OCI-LY1 (cell line): ENCODE data around the gene ERG.

Experiments used
- H2AFZ ChIP-seq: fragments of 200-600 bp; sonication (generic), shearing (Covaris generic); 2 replicates; pipeline ENCODE4 v1.6.0; 2014; ENCODE audit warnings: antibody characterized with exemption, mild to moderate bottlenecking, low read length
- H3F3A ChIP-seq: fragments of 200-600 bp; sonication (generic), shearing (Covaris generic); 2 replicates; pipeline ENCODE4 v1.6.0; 2014; ENCODE audit warnings: mild to moderate bottlenecking, antibody characterized with exemption, low read length, moderate library complexity; ENCODE audit not compliant: insufficient read depth
- H3K27ac ChIP-seq: fragments of 200-600 bp; sonication (generic); 2 replicates; pipeline ENCODE4 v1.5.1; 2014; ENCODE audit warnings: low read length, mixed run types, mild to moderate bottlenecking, low read depth; ENCODE audit not compliant: poor library complexity, severe bottlenecking
- H3K27me3 ChIP-seq: fragments of 200-600 bp; sonication (generic); 2 replicates; pipeline ENCODE4 v1.6.0; 2014; ENCODE audit warnings: antibody characterized with exemption, mild to moderate bottlenecking, low read length, moderate library complexity; ENCODE audit not compliant: insufficient read depth
- H3K36me3 ChIP-seq: fragments of 200-600 bp; sonication (generic); 2 replicates; pipeline ENCODE4 v1.6.1; 2014; ENCODE audit warnings: mild to moderate bottlenecking, antibody characterized with exemption, low read length, moderate library complexity, mixed read lengths; ENCODE audit not compliant: insufficient read depth
- H3K4me1 ChIP-seq: fragments of 200-600 bp; sonication (generic); 2 replicates; pipeline ENCODE4 v1.5.1; 2014; ENCODE audit warnings: mild to moderate bottlenecking, low read length, moderate library complexity; ENCODE audit not compliant: insufficient read depth, severe bottlenecking
- H3K4me2 ChIP-seq: fragments of 200-600 bp; sonication (generic), shearing (Covaris generic); 2 replicates; pipeline ENCODE4 v1.6.1; 2014; ENCODE audit warnings: low read length
- H3K4me3 ChIP-seq: fragments of 200-600 bp; sonication (generic); 2 replicates; pipeline ENCODE4 v1.5.1; 2014; ENCODE audit warnings: low read length, low read depth, mild to moderate bottlenecking, mixed read lengths; ENCODE audit not compliant: poor library complexity, severe bottlenecking
- H3K79me2 ChIP-seq: fragments of 200-600 bp; shearing (Covaris generic); 2 replicates; pipeline ENCODE4 v1.6.1; 2016; ENCODE audit warnings: mixed run types, low read length, mixed read lengths; ENCODE audit not compliant: insufficient read depth
- H3K9ac ChIP-seq: fragments of 200-600 bp; sonication (generic), shearing (Covaris generic); 2 replicates; pipeline ENCODE4 v1.6.1; 2014; ENCODE audit warnings: mild to moderate bottlenecking, low read length, mixed read lengths
- H3K9me2 ChIP-seq: fragments of 200-600 bp; sonication (generic), shearing (Covaris generic); 2 replicates; pipeline ENCODE4 v1.6.1; 2014; ENCODE audit warnings: low read depth, mild to moderate bottlenecking, low read length, mixed read lengths
- H3K9me3 ChIP-seq: fragments of 200-600 bp; shearing (Covaris generic); 2 replicates; pipeline ENCODE4 v1.6.1; 2014; ENCODE audit warnings: low read length, mixed read lengths
- H4K20me1 ChIP-seq: fragments of 200-600 bp; sonication (generic), shearing (Covaris generic); 2 replicates; pipeline ENCODE4 v1.6.0; 2016; ENCODE audit warnings: mild to moderate bottlenecking, low read length; ENCODE audit not compliant: insufficient read depth
- EZH2 ChIP-seq: fragments of 200-600 bp; sonication (generic), shearing (Covaris generic); IDR thresholded peaks from 2 replicates; pipeline ENCODE4 v1.8.0; 2017; ENCODE audit warnings: borderline replicate concordance, mixed run types, mild to moderate bottlenecking, antibody characterized with exemption, low read length, moderate library complexity, mixed read lengths
- TF ChIP-seq, protein P1 (sequence below): fragments of 200-600 bp; sonication (generic), shearing (Covaris generic); IDR thresholded peaks from 2 replicates; pipeline ENCODE4 v1.5.1; 2017; ENCODE audit warnings: mild to moderate bottlenecking, antibody characterized with exemption, low read length, moderate library complexity, mixed read lengths

ERG gene

DNA sequence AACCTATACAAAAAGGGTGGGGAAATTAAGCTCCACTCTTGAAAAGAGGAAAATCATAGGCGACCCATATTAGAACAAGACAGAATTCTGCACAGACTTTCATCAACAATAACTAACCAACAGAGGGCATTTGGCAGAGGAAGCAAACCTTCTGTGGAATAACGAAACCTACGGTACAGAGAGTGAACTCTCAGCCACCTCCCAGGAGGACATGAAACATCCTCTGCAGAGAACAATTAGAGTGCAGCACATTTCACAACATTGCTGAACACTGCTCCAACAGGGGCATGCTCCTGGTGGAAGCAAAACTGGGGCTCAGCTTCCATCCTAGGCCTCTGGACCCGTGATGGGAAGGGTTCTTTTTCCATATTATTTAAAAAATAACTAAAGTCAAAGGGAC is 130.6 kb downstream of the ERG start:
- Histone ChIP-seq H3K4me1 (no peaks in the 10 kb centered on the region), H3K27me3 (no peaks in the 10 kb centered on the region), H3K27ac (no peak overlapping the region), H3K4me2 (no peak overlapping the region), H3K9me3 (no peaks in the 10 kb centered on the region), H3K4me3 (no peak overlapping the region), H3K36me3 (no peaks in the 10 kb centered on the region), H2AFZ (no peak overlapping the region), H4K20me1 (no peaks in the 10 kb centered on the region), H3F3A (no peaks in the 10 kb centered on the region), H3K9ac (no peak overlapping the region), H3K79me2 (no peaks in the 10 kb centered on the region), H3K9me2 (no peaks in the 10 kb centered on the region)
- TF ChIP-seq EZH2, result no peak
- TF ChIP-seq, protein P1, sequence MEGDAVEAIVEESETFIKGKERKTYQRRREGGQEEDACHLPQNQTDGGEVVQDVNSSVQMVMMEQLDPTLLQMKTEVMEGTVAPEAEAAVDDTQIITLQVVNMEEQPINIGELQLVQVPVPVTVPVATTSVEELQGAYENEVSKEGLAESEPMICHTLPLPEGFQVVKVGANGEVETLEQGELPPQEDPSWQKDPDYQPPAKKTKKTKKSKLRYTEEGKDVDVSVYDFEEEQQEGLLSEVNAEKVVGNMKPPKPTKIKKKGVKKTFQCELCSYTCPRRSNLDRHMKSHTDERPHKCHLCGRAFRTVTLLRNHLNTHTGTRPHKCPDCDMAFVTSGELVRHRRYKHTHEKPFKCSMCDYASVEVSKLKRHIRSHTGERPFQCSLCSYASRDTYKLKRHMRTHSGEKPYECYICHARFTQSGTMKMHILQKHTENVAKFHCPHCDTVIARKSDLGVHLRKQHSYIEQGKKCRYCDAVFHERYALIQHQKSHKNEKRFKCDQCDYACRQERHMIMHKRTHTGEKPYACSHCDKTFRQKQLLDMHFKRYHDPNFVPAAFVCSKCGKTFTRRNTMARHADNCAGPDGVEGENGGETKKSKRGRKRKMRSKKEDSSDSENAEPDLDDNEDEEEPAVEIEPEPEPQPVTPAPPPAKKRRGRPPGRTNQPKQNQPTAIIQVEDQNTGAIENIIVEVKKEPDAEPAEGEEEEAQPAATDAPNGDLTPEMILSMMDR, result no peak

DNA sequence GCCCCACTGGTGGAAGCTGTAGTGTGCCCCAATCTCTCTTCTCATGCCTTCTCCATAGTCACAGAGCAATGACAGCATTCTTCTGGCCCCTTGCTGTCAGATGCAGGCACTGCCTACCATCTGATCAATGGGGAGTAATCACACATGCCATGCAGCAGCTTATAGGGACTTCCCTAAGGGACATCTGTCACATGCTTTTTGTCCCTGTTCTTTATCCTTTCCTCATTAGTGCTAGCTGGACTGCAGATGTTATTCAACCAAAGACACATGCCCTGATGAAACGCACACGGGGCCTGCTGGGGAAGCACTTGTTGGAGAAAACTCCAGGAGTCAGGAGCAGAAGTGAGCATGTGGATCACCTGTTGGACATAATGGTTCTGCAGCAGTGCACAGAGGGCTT is 132.8 kb downstream of the ERG start:
- Histone ChIP-seq H3K27me3 (no peaks in the 10 kb centered on the region), H4K20me1 (no peaks in the 10 kb centered on the region), H3K27ac (no peak overlapping the region), H3K9me3 (no peaks in the 10 kb centered on the region), H3K9ac (no peak overlapping the region), H3K4me3 (no peak overlapping the region), H2AFZ (no peak overlapping the region), H3K36me3 (no peaks in the 10 kb centered on the region), H3K9me2 (no peaks in the 10 kb centered on the region), H3K79me2 (no peaks in the 10 kb centered on the region), H3F3A (no peaks in the 10 kb centered on the region), H3K4me1 (no peaks in the 10 kb centered on the region), H3K4me2 (no peak overlapping the region)
- TF ChIP-seq, protein P1, result no peak
- TF ChIP-seq EZH2, result no peak

DNA sequence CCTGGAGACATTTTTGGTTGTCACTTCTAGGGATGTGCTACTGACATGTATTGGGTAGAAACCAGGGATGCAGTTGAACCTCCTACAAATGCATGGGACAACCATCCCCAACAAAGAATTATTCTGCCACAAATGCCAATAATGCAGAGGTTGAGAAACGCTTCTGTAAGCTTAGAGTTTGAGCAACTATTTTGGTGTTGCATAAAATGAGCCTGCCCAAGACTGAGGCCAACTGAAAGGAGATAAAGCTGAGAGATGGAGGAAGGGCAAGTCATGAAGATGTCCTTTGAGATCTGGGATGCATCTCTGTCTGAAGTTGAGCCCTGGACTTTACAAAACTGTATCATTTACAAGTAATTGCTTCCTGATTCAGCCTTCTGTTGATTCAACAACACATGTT is 134.6 kb downstream of the ERG start:
- Histone ChIP-seq H3K36me3 (no peaks in the 10 kb centered on the region), H3K9ac (no peak overlapping the region), H3K27ac (no peak overlapping the region), H3K27me3 (no peaks in the 10 kb centered on the region), H3K4me2 (no peak overlapping the region), H3K9me3 (no peaks in the 10 kb centered on the region), H3K4me3 (no peak overlapping the region), H3K79me2 (no peaks in the 10 kb centered on the region), H4K20me1 (no peaks in the 10 kb centered on the region), H2AFZ (no peak overlapping the region), H3K4me1 (no peaks in the 10 kb centered on the region), H3K9me2 (no peaks in the 10 kb centered on the region), H3F3A (no peaks in the 10 kb centered on the region)
- TF ChIP-seq EZH2, result no peak
- TF ChIP-seq, protein P1, result no peak
